HG03060 (cell line): Measurements from ENCODE around the gene MVB12B.
"Not testable (repeated sequence)": the region's sequence is repeated elsewhere in the genome, so short reads cannot be mapped to it uniquely, and the experiment has no call there.

Experiments used
- ATAC-seq: cut with Tn5 transposase; IDR thresholded peaks from one replicate; pipeline ENCODE4 v1.9.1; 2021; ENCODE audit warnings: low read depth, moderate number of reproducible peaks; ENCODE audit not compliant: unreplicated experiment

MVB12B gene

GRCh38 chr9:126524353-126525077 is 197.9 kb downstream of the MVB12B start:
- no peak for ATAC-seq

- no peak for ATAC-seq
Observed at GRCh38 chr9:126526218-126527108, 199.8 kb downstream of the MVB12B start.

GRCh38 chr9:126527109-126527825 is 200.6 kb downstream of the MVB12B start:
- ATAC-seq, result no peak

- ATAC-seq, result no peak
Observed at GRCh38 chr9:126528111-126528510, 201.5 kb downstream of the MVB12B start.

- no peak for ATAC-seq
Observed at GRCh38 chr9:126528915-126529314, 202.3 kb downstream of the MVB12B start.

GRCh38 chr9:126531035-126531571 is 204.5 kb downstream of the MVB12B start:
- no peak for ATAC-seq

GRCh38 chr9:126531591-126531990 is 205.0 kb downstream of the MVB12B start:
- no peak for ATAC-seq

GRCh38 chr9:126532019-126532462 is 205.4 kb downstream of the MVB12B start:
- no peak for ATAC-seq

GRCh38 chr9:126532489-126532888 is 205.9 kb downstream of the MVB12B start:
- ATAC-seq, result no peak

- no peak for ATAC-seq
Observed at GRCh38 chr9:126532951-126533925, 206.6 kb downstream of the MVB12B start.

- ATAC-seq, result no peak
Observed at GRCh38 chr9:126533926-126534310, 207.3 kb downstream of the MVB12B start.

GRCh38 chr9:126534431-126535186 is 208.0 kb downstream of the MVB12B start:
- no peak for ATAC-seq

GRCh38 chr9:126536131-126536530 is 209.5 kb downstream of the MVB12B start:
- ATAC-seq, result no peak

- ATAC-seq, result no peak
Observed at GRCh38 chr9:126536841-126537465, 210.3 kb downstream of the MVB12B start.

- ATAC-seq, result no peak
Observed at GRCh38 chr9:126538550-126538949, 211.9 kb downstream of the MVB12B start.

GRCh38 chr9:126540398-126540797 is 213.8 kb downstream of the MVB12B start:
- not testable (repeated sequence) for ATAC-seq

- ATAC-seq, result no peak
Observed at GRCh38 chr9:126543490-126543889, 216.9 kb downstream of the MVB12B start.

- ATAC-seq, result no peak
Observed at GRCh38 chr9:126545106-126545505, 218.5 kb downstream of the MVB12B start.
